Panc1 (cell line): Measurements from ENCODE around the gene GPR32. TPM values are rescaled to one million over a fixed set of nuclear protein-coding genes. Genes with fewer than 3 reads are reported as not detected.

Experiments
- ATAC-seq: fragments of 200-7000 bp; cut with Tn5 transposase; 2 replicates; pipeline ENCODE4 v1.9.1; 2020; ENCODE audit warnings: mild to moderate bottlenecking, moderate library complexity
- BruUV-seq: library from RNA; stranded (reverse); fragments of 400-500 nt; replicated peaks from 2 replicates; lab custom pipeline; 2021; lab: Mats Ljungman, UMichigan
- CTCF ChIA-PET: fragments of 300-600 bp; sonication (Branson Sonifier 250); formaldehyde crosslinking; loops from one replicate; lab custom pipeline; 2022; ENCODE audit warnings: antibody characterized with exemption; lab: Charles Lee
- POLR2A ChIA-PET: fragments of 300-600 bp; sonication (Branson Sonifier 250); formaldehyde crosslinking; loops from one replicate; lab custom pipeline; 2022; ENCODE audit warnings: antibody characterized with exemption; lab: Charles Lee
- DNase-seq: peaks from one replicate; pipeline ENCODE4 v3.0.0-alpha.2; 2010; ENCODE audit warnings: low read depth, low spot score
- H3K27ac ChIP-seq: 2 replicates; pipeline ENCODE4 v1.5.1; 2011; ENCODE audit warnings: mild to moderate bottlenecking, low read length, inconsistent platforms
- H3K27me3 ChIP-seq: fragments of 200-500 bp; sonication (Bioruptor generic); 2 replicates; pipeline ENCODE4 v1.6.0; 2014; ENCODE audit warnings: low read length, inconsistent platforms; ENCODE audit not compliant: control insufficient read depth, insufficient read depth
- H3K36me3 ChIP-seq: fragments of 200-500 bp; sonication (Bioruptor generic); 2 replicates; pipeline ENCODE4 v1.5.1; 2014; ENCODE audit warnings: inconsistent platforms, mild to moderate bottlenecking, low read length, moderate library complexity; ENCODE audit not compliant: control insufficient read depth, insufficient read depth
- H3K4me1 ChIP-seq: 2 replicates; pipeline ENCODE4 v1.5.1; 2011; ENCODE audit warnings: inconsistent platforms, mild to moderate bottlenecking, low read length, moderate library complexity; ENCODE audit not compliant: control insufficient read depth, insufficient read depth
- H3K4me3 ChIP-seq, 2 experiments: 2 replicates each; pipeline ENCODE4 v1.5.1; 2011 to 2012; ENCODE audit warnings: low read depth in 2 of 2, low read length in 2 of 2, mild to moderate bottlenecking in 2 of 2, inconsistent platforms in 1 of 2, moderate library complexity in 1 of 2
- H3K9me3 ChIP-seq: fragments of 200-500 bp; sonication (Bioruptor generic); 2 replicates; pipeline ENCODE4 v1.5.1; 2014; ENCODE audit warnings: low read depth, mild to moderate bottlenecking, inconsistent platforms, low read length, moderate library complexity; ENCODE audit not compliant: control insufficient read depth, insufficient read depth
- POLR2AphosphoS5 ChIP-seq: IDR thresholded peaks from 2 replicates; pipeline ENCODE4 v1.6.1; 2012; ENCODE audit warnings: mild to moderate bottlenecking, low read depth, low read length, moderate library complexity
- SIN3A ChIP-seq: IDR thresholded peaks from 2 replicates; pipeline ENCODE4 v1.6.1; 2012; ENCODE audit warnings: low read depth, mild to moderate bottlenecking, low read length, moderate library complexity, borderline replicate concordance; ENCODE audit not compliant: insufficient read depth
- TCF7L2 ChIP-seq: IDR thresholded peaks from 2 replicates; pipeline ENCODE4 v1.6.1; 2011; ENCODE audit warnings: mild to moderate bottlenecking, low read depth, low read length, inconsistent platforms
- in situ Hi-C: cut with HindIII; loops from 2 replicates; pipeline ENCODE4 v1.10.0; 2016; ENCODE audit warnings: low sequenced_read_pairs, low pct_unique_long_range_greater_than_20kb
- intact Hi-C: fragments of 100-400 bp; cut with micrococcal nuclease; formaldehyde crosslinking; loops from one replicate; pipeline ENCODE4 v1.10.0; 2022; ENCODE audit not compliant: unreplicated experiment
- total RNA-seq: library from RNA; stranded (reverse); gene quantifications from one replicate; pipeline ENCODE4 v1.2.1, GENCODE V29; 2021; ENCODE audit not compliant: unreplicated experiment
- TF ChIP-seq, protein P1 (sequence below): fragments of 450-650 bp; IDR thresholded peaks from 2 replicates; pipeline ENCODE4 v1.5.1; 2017; ENCODE audit warnings: mild to moderate bottlenecking
- TF ChIP-seq, protein P2 (sequence below), 2 experiments: IDR thresholded peaks; 2 replicates each; pipeline ENCODE4 v1.6.1; 2011 to 2012; ENCODE audit warnings: low read depth in 2 of 2, control low read depth in 1 of 2, low read length in 1 of 2, mild to moderate bottlenecking in 1 of 2, moderate library complexity in 1 of 2; ENCODE audit not compliant: insufficient read depth in 1 of 2

The GPR32 gene
- total RNA-seq, 1 experiment from 2014 or later, result not detected

DNA sequence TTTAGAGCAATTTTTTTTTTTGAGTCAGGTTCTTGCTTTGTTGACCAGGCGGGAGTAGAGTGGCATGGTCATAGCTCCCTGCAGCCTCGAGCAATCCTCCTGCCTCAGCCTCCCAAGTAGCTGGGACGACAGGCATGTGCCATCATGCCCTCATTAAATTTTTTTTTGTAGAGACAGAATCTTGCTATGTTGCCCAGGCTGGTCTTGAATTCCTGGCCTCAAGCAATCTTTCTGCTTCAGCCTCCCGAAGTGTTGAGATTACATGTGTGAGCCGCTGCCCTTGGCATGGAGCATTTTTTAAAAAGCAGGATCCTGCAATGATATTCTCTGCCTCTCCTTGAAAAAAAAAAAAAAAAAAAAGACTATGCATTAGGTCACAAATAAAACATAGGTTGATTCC is 5.9 kb downstream of the GPR32 start:
- ATAC-seq (no peak), DNase-seq (no peak)
- POLR2A ChIA-PET, result no interaction called here
- TF ChIP-seq POLR2AphosphoS5 (no peak), SIN3A (no peak), TCF7L2 (no peak)
- TF ChIP-seq, protein P1, sequence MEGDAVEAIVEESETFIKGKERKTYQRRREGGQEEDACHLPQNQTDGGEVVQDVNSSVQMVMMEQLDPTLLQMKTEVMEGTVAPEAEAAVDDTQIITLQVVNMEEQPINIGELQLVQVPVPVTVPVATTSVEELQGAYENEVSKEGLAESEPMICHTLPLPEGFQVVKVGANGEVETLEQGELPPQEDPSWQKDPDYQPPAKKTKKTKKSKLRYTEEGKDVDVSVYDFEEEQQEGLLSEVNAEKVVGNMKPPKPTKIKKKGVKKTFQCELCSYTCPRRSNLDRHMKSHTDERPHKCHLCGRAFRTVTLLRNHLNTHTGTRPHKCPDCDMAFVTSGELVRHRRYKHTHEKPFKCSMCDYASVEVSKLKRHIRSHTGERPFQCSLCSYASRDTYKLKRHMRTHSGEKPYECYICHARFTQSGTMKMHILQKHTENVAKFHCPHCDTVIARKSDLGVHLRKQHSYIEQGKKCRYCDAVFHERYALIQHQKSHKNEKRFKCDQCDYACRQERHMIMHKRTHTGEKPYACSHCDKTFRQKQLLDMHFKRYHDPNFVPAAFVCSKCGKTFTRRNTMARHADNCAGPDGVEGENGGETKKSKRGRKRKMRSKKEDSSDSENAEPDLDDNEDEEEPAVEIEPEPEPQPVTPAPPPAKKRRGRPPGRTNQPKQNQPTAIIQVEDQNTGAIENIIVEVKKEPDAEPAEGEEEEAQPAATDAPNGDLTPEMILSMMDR, result no peak
- TF ChIP-seq, protein P2, sequence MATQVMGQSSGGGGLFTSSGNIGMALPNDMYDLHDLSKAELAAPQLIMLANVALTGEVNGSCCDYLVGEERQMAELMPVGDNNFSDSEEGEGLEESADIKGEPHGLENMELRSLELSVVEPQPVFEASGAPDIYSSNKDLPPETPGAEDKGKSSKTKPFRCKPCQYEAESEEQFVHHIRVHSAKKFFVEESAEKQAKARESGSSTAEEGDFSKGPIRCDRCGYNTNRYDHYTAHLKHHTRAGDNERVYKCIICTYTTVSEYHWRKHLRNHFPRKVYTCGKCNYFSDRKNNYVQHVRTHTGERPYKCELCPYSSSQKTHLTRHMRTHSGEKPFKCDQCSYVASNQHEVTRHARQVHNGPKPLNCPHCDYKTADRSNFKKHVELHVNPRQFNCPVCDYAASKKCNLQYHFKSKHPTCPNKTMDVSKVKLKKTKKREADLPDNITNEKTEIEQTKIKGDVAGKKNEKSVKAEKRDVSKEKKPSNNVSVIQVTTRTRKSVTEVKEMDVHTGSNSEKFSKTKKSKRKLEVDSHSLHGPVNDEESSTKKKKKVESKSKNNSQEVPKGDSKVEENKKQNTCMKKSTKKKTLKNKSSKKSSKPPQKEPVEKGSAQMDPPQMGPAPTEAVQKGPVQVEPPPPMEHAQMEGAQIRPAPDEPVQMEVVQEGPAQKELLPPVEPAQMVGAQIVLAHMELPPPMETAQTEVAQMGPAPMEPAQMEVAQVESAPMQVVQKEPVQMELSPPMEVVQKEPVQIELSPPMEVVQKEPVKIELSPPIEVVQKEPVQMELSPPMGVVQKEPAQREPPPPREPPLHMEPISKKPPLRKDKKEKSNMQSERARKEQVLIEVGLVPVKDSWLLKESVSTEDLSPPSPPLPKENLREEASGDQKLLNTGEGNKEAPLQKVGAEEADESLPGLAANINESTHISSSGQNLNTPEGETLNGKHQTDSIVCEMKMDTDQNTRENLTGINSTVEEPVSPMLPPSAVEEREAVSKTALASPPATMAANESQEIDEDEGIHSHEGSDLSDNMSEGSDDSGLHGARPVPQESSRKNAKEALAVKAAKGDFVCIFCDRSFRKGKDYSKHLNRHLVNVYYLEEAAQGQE (IDR thresholded peaks at IDR 0.05; ENCODE audit: insufficient read depth in 1 of 2, low read depth in 2 of 2, low read length in 1 of 2), result no peak
- Histone ChIP-seq H3K36me3 (no peaks in the 10 kb centered on the region), H3K9me3 (no peaks in the 10 kb centered on the region), H3K27ac (no peak overlapping the region), H3K4me3 (no peak overlapping the region), H3K4me1 (no peaks in the 10 kb centered on the region), H3K27me3 (peaks cover 5% of the 10 kb centered on the region)
- in situ Hi-C loops, result no loop called here
- CTCF ChIA-PET, result no interaction called here
- intact Hi-C loops, result no loop called here
- no TSS peak for BruUV-seq

DNA sequence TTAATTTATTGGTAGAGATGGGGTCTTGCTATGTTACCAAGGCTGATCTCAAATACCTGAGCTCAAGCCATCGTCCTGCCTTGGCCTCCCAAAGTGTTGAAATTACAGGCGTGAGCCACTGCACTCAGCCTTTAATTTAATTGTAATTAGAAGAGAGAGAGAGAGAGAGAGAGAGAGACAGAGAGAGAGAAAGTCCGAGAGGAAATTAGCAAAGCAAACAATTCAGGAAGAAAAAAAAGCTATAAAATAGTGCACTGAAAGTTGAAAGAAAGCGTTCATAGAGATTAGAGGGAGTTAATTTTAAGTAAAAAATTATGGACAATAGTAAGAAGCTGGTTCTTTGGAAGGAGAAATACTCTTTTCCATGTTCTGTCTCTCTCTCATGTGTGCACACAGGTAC is 7.0 kb downstream of the GPR32 start:
- H3K36me3 ChIP-seq, result no peaks in the 10 kb centered on the region
- ATAC-seq, result no peak
- no TSS peak for BruUV-seq
- peaks cover 5% of the 10 kb centered on the region for H3K27me3 ChIP-seq
- CTCF ChIA-PET, result interaction anchor here (0.8 kb wide), 1 partner anchor 73 kb away, joined by 3 read pairs; no protein-coding TSS in a partner anchor
- H3K4me3 ChIP-seq, result no peak overlapping the region
- no peaks in the 10 kb centered on the region for H3K9me3 ChIP-seq
- TF ChIP-seq, protein P1, result no peak
- TF ChIP-seq TCF7L2, result no peak
- TF ChIP-seq SIN3A, result no peak
- TF ChIP-seq, protein P2 (IDR thresholded peaks at IDR 0.05; ENCODE audit: insufficient read depth in 1 of 2, low read depth in 2 of 2, low read length in 1 of 2), result no peak
- TF ChIP-seq POLR2AphosphoS5, result no peak
- in situ Hi-C loops, result no loop called here
- H3K27ac ChIP-seq, result no peak overlapping the region
- no peak for DNase-seq
- intact Hi-C loops, result no loop called here
- no peaks in the 10 kb centered on the region for H3K4me1 ChIP-seq
- POLR2A ChIA-PET, result no interaction called here
